ENCODE measurements around the gene MS4A3.

DNA sequence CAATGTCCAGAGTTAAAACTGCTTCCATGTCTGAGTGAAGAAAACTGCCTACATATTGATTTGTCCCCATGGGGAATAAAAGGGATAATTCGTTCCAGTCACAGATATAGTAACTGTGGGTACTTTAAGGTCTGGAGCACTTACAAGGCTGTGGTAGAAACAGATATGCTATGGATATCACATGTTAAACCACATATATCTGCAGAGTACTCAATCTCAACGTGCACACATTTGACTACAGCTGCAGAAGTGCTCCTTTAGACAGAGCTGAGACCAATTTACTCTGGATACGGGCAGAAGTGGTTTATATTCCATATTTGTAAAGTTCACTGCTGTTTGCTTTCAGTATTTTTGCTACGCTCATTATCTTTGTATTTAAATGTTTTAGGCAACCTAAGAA lies 22.3 kb downstream of the MS4A3 start:
- TF ChIP-seq GATA2 (IDR thresholded peaks at IDR 0.05; ENCODE audit: low read depth, low read length) (no peak), GATA3 (IDR thresholded peaks at IDR 0.05; ENCODE audit: low read depth, low read length) (no peak)
